Gastrocnemius medialis (tissue), 4 donors: ENCODE data around the gene ADH7.

Experiments
- POLR2A ChIP-seq, 2 donors: fragments of 450-650 bp; IDR thresholded peaks; one replicate each; pipeline ENCODE4 v1.6.1; 2017; ENCODE audit warnings: antibody characterized with exemption in 2 of 2, mild to moderate bottlenecking in 2 of 2, moderate library complexity in 2 of 2
- TF ChIP-seq, protein P1 (sequence below), 5 experiments: fragments of 450-650 bp in 3 of 5; fragments of 200-600 bp in 2 of 5; sonication (generic) in 2 of 5; IDR thresholded peaks in 4 of 5; conservative IDR thresholded peaks in 1 of 5; 1 replicate in 4 of 5; 2 replicates in 1 of 5; pipeline ENCODE4 v1.5.1; 2016 to 2019; ENCODE audit warnings: antibody characterized with exemption in 5 of 5, mild to moderate bottlenecking in 3 of 5, moderate library complexity in 3 of 5

DNA sequence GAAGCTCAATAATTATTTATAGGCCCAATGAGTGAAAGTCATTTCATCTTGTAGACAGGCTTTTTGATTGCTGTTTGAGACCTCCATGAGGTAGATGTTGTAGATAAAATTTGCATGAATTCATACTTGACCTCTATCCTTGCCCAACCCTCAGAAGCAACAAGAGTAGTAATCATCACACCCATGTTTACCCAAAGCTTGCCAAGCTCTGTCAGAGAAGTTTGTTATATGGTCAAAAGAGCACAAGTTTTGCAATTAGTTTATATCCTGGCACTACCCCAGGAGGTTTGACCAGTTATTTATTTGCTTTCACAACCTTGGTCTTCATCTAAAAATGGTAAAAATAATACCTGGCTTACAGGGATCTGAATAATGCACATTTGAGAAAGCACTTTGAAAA lies 20.7 kb downstream of the ADH7 start:
- TF ChIP-seq, protein P1, sequence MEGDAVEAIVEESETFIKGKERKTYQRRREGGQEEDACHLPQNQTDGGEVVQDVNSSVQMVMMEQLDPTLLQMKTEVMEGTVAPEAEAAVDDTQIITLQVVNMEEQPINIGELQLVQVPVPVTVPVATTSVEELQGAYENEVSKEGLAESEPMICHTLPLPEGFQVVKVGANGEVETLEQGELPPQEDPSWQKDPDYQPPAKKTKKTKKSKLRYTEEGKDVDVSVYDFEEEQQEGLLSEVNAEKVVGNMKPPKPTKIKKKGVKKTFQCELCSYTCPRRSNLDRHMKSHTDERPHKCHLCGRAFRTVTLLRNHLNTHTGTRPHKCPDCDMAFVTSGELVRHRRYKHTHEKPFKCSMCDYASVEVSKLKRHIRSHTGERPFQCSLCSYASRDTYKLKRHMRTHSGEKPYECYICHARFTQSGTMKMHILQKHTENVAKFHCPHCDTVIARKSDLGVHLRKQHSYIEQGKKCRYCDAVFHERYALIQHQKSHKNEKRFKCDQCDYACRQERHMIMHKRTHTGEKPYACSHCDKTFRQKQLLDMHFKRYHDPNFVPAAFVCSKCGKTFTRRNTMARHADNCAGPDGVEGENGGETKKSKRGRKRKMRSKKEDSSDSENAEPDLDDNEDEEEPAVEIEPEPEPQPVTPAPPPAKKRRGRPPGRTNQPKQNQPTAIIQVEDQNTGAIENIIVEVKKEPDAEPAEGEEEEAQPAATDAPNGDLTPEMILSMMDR (IDR thresholded peaks at IDR 0.05 in 4 of 5, conservative IDR thresholded peaks at IDR 0.05 in 1 of 5) = no peak
- TF ChIP-seq POLR2A (IDR thresholded peaks at IDR 0.05) = no peak
